ENCODE results near the gene RBM4B. TPM values are rescaled to one million over a fixed set of nuclear protein-coding genes. Genes with fewer than 3 reads are reported as not detected.

Gene RBM4B
- total RNA-seq, 1 experiment from 2014 or later: 33.6 TPM

- in situ Hi-C loops (cut with HindIII; ENCODE audit: low pct_unique_long_range_greater_than_20kb, low sequenced_read_pairs): no loop called here
- no peaks in the 10 kb centered on the region for H3K4me1 ChIP-seq (ENCODE audit: control insufficient read depth, insufficient read depth, low read length)
- intact Hi-C loops (cut with micrococcal nuclease; ENCODE audit: unreplicated experiment): no loop called here
- ChIA-PET CTCF (no interaction called here), POLR2A (interaction anchor here (0.6 to 0.9 kb wide), 2 partner anchors 87 to 688 kb away, joined by 3 to 8 read pairs; no protein-coding TSS in a partner anchor)
- TF ChIP-seq REST (IDR thresholded peaks at IDR 0.05; ENCODE audit: insufficient read depth in 1 of 2, low read depth in 2 of 2, low read length in 1 of 2): no peak
- TF ChIP-seq TCF7L2 (IDR thresholded peaks at IDR 0.05; ENCODE audit: low read depth, low read length): no peak
- TF ChIP-seq CTCF (IDR thresholded peaks at IDR 0.05): no peak
- TF ChIP-seq SIN3A (IDR thresholded peaks at IDR 0.05; ENCODE audit: borderline replicate concordance, insufficient read depth, low read depth, low read length): no peak
- TF ChIP-seq POLR2AphosphoS5 (IDR thresholded peaks at IDR 0.05; ENCODE audit: low read depth, low read length): no peak
- TSS peak; percentile 2 for BruUV-seq (replicated peaks)
- ATAC-seq: no peak
- peaks cover 31% of the 10 kb centered on the region for H3K36me3 ChIP-seq (ENCODE audit: control insufficient read depth, insufficient read depth, low read length)
- no peak overlapping the region for H3K27ac ChIP-seq (ENCODE audit: low read length)
- H3K9me3 ChIP-seq (ENCODE audit: control insufficient read depth, insufficient read depth, low read depth, low read length): no peaks in the 10 kb centered on the region
- DNase-seq (ENCODE audit: low read depth, low spot score): no peak
- H3K4me3 ChIP-seq (ENCODE audit: low read depth in 2 of 2, low read length in 2 of 2): no peak overlapping the region
- no peaks in the 10 kb centered on the region for H3K27me3 ChIP-seq (ENCODE audit: control insufficient read depth, insufficient read depth, low read length)
These were observed 13.9 kb downstream of the RBM4B start for GRCh38 chr11:66663741-66664296.

GRCh38 chr11:66659763-66660162, 17.9 kb downstream of the RBM4B start:
- DNase-seq (ENCODE audit: low read depth, low spot score) (no peak), ATAC-seq (no peak)
- no peak overlapping the region for H3K4me3 ChIP-seq (ENCODE audit: low read depth in 2 of 2, low read length in 2 of 2)
- H3K27ac ChIP-seq (ENCODE audit: low read length): no peak overlapping the region
- CTCF ChIA-PET: interaction anchor here (0.6 to 0.7 kb wide), 2 partner anchors 117 to 194 kb away, joined by 3 read pairs; no protein-coding TSS in a partner anchor
- BruUV-seq (replicated peaks): TSS peak; percentile 18
- POLR2A ChIA-PET: interaction anchor here (0.6 kb wide), 3 partner anchors 10 to 1238 kb away, joined by 3 to 7 read pairs (median 5); no protein-coding TSS in a partner anchor
- intact Hi-C loops (cut with micrococcal nuclease; ENCODE audit: unreplicated experiment): no loop called here
- TF ChIP-seq POLR2AphosphoS5 (IDR thresholded peaks at IDR 0.05; ENCODE audit: low read depth, low read length) (0 out of 2 replicates have a peak, but pooled peaks have one; percentile 29), CTCF (IDR thresholded peaks at IDR 0.05) (no peak)
- H3K36me3 ChIP-seq (ENCODE audit: control insufficient read depth, insufficient read depth, low read length): peaks cover 12% of the 10 kb centered on the region; the same call in 1 of the 2 replicates
- H3K4me1 ChIP-seq (ENCODE audit: control insufficient read depth, insufficient read depth, low read length): no peaks in the 10 kb centered on the region
- H3K9me3 ChIP-seq (ENCODE audit: control insufficient read depth, insufficient read depth, low read depth, low read length): no peaks in the 10 kb centered on the region
- no peaks in the 10 kb centered on the region for H3K27me3 ChIP-seq (ENCODE audit: control insufficient read depth, insufficient read depth, low read length)
- in situ Hi-C loops (cut with HindIII; ENCODE audit: low pct_unique_long_range_greater_than_20kb, low sequenced_read_pairs): no loop called here
